Measurements from ENCODE around the gene FNBP1. TPM values are rescaled to one million over a fixed set of nuclear protein-coding genes. Genes with fewer than 3 reads are reported as not detected.

FNBP1 gene
- total and polyA plus RNA-seq, 2 of the 13 experiments (the other 11 are each of a cell fraction or from before 2014, with no cell fraction given) = 5.4 to 19.5 TPM

- TF ChIP-seq ZNF550 (CRISPR knock-in tag; IDR thresholded peaks at IDR 0.05; ENCODE audit: borderline replicate concordance) (no peak), MLLT10 (CRISPR knock-in tag; IDR thresholded peaks at IDR 0.05) (no peak), BRF2 (CRISPR knock-in tag; IDR thresholded peaks at IDR 0.05) (no peak), ZNF589 (CRISPR knock-in tag; conservative IDR thresholded peaks at IDR 0.05) (no peak), ZNF737 (CRISPR knock-in tag; IDR thresholded peaks at IDR 0.05; ENCODE audit: borderline replicate concordance) (no peak), ZBTB39 (CRISPR knock-in tag; IDR thresholded peaks at IDR 0.05) (no peak), ZFY (CRISPR knock-in tag; IDR thresholded peaks at IDR 0.05) (no peak), ZNF850 (CRISPR knock-in tag; conservative IDR thresholded peaks at IDR 0.05) (no peak), AHDC1 (CRISPR knock-in tag; IDR thresholded peaks at IDR 0.05; ENCODE audit: borderline replicate concordance) (no peak), MYNN (CRISPR knock-in tag; IDR thresholded peaks at IDR 0.05; ENCODE audit: low read depth) (no peak), ELF4 (CRISPR knock-in tag; IDR thresholded peaks at IDR 0.05; ENCODE audit: borderline replicate concordance) (no peak), ZSCAN21 (CRISPR knock-in tag; IDR thresholded peaks at IDR 0.05; ENCODE audit: borderline replicate concordance) (no peak)
- FAIRE-seq (no peak), ATAC-seq (no peak), DNase-seq (ENCODE audit: low spot score) (no peak)
- no peaks in the 10 kb centered on the region for H4K20me1 ChIP-seq (ENCODE audit: insufficient read depth, low read length)
- H3K9me3 ChIP-seq (ENCODE audit: low read length) = no peaks in the 10 kb centered on the region
- CTCF ChIA-PET (ENCODE audit: low intra/inter-chr PET ratio, low total read pairs) = no interaction called here
- no peaks in the 10 kb centered on the region for H3K27me3 ChIP-seq (ENCODE audit: control insufficient read depth in 1 of 2, insufficient read depth in 2 of 2, low read length in 2 of 2)
- no peaks in the 10 kb centered on the region for H3K4me1 ChIP-seq (ENCODE audit: insufficient read depth, low read length)
- in situ Hi-C loops (cut with HindIII; ENCODE audit: extremely low pct_ligation_motif_present, low pct_unique_long_range_greater_than_20kb) (no loop called here), intact Hi-C loops (cut with micrococcal nuclease; ENCODE audit: unreplicated experiment) (no loop called here)
- H3K27ac ChIP-seq (ENCODE audit: extremely low read length, insufficient read depth, low read length) = no peak overlapping the region
- no TSS peak for BruUV-seq (replicated peaks)
- H3K4me2 ChIP-seq (ENCODE audit: low read depth, low read length) = no peak overlapping the region
- no peak overlapping the region for H3K4me3 ChIP-seq (replicated peaks in 1 of 3; ENCODE audit: insufficient read depth in 1 of 3, low read depth in 2 of 3, low read length in 3 of 3)
- no peak overlapping the region for H2AFZ ChIP-seq (ENCODE audit: low read length)
- POLR2A ChIA-PET = no interaction called here
- 99% methylated on average over 6 of the region's 6 CpGs for WGBS (ENCODE audit: low lambda C conversion rate)
- H3K79me2 ChIP-seq (ENCODE audit: insufficient read depth, low read length) = no peaks in the 10 kb centered on the region
- H3K9ac ChIP-seq (ENCODE audit: insufficient read depth, low read depth, low read length) = no peak overlapping the region
- H3K36me3 ChIP-seq (replicated peaks in 1 of 2; ENCODE audit: control insufficient read depth in 1 of 2, insufficient read depth in 2 of 2, low read length in 2 of 2) = peaks cover 13 to 52% of the 10 kb centered on the region in 2 experiments; a peak in 4 of 5 replicates
These were observed 45.1 kb upstream of the FNBP1 start for GRCh38 chr9:130088051-130088450.
